SHP77 (cell line): ENCODE data around the gene CCHCR1.
"Not testable (repeated sequence)": the region's sequence is repeated elsewhere in the genome, so short reads cannot be mapped to it uniquely, and the experiment has no call there.

Experiments
- DNase-seq, 2 experiments: peaks; one replicate each; lab custom pipeline; 2025; lab: John Stamatoyannopoulos, UW

Gene CCHCR1

DNA sequence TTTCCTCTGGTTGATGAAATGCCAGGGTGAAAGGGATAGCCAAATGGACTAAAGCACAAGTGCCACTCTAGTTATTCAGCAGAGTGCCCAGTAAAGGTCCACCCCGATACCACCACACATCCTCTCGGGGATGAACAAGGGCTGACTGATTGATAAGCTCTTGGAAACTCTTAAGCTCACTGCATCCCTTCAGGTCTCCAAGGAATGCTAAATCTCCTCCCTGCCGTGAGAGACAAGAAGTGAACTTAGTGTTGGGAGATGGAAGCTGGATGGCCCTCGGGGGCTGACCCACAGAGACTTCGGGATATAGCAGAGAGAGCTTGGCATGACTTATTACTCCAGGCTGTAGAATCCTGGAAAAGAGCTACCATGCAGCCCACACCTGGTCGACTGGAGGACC lies 26.3 kb upstream of the CCHCR1 start:
- not testable (repeated sequence) for DNase-seq

- not testable (repeated sequence) for DNase-seq
Observed at GRCh38 chr6:31183287-31183686, 25.7 kb upstream of the CCHCR1 start.

- DNase-seq: no peak
Observed at GRCh38 chr6:31180500-31180899, 22.9 kb upstream of the CCHCR1 start.

GRCh38 chr6:31179896-31180295 lies 22.3 kb upstream of the CCHCR1 start:
- DNase-seq: no peak

GRCh38 chr6:31179042-31179386 lies 21.4 kb upstream of the CCHCR1 start:
- no peak for DNase-seq

- DNase-seq: no peak
Observed at GRCh38 chr6:31178143-31179041, 20.8 kb upstream of the CCHCR1 start.

DNA sequence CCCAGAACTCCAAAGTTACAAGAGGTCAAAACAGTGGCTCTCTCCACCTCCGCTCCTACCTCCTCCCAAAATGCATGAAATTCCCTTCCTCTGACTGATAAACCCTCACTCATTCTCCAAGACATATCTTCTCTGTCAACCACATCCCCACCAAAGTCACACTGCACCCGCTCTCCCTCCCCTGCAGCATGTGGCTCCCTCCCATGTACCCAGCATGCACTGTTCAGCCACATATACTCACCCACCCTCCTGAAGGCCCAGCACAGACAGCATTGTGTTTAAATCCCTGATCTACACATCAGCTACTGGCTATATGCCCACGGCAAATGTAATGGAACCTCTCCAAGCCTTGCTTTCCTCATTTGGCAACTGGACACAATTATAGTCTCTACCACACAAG lies 18.4 kb upstream of the CCHCR1 start:
- no peak for DNase-seq

DNA sequence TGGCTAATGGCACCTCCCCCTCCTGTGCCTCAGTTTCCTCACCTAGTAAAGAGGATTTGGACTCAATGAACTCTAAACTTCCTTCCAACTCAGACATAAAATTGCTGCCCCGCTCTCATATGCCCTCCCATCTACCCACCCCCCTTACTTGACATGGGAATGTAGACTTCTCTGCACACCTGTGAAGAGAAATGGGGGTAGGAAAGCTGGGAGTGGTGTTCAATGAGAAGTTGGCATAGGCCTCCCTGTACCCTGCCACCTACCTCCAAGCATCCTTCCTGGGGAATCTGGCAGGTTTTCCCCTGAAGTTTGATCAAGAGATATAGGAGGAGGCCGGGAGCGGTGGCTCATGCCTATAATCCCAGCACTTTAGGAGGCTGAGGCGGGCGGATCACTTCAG lies 16.8 kb upstream of the CCHCR1 start:
- DNase-seq: no peak

DNA sequence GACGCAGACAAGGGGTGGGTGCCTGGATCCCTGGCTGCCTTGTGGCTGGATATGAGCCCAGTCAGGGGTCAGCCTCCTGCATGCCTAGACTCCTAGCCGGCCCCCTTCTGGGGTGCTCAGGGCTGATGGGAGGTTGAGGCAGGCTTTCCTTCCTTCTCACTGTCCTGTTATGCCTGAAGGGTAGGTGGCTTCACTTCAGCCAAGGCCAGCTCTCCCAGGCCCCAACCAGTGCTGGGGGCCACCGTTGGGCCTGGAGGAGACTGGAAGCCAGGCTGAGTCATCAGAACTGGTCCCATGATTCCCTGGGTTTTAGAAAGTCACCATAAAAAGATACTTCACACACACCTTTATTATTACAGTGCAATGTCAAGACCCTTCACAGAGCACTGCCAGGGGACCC lies 15.8 kb upstream of the CCHCR1 start:
- DNase-seq: no peak

GRCh38 chr6:31172973-31173384 lies 15.4 kb upstream of the CCHCR1 start:
- DNase-seq: no peak

- DNase-seq: no peak
Observed at GRCh38 chr6:31171931-31172905, 14.6 kb upstream of the CCHCR1 start.

GRCh38 chr6:31170987-31171671 lies 13.5 kb upstream of the CCHCR1 start:
- no peak for DNase-seq

DNA sequence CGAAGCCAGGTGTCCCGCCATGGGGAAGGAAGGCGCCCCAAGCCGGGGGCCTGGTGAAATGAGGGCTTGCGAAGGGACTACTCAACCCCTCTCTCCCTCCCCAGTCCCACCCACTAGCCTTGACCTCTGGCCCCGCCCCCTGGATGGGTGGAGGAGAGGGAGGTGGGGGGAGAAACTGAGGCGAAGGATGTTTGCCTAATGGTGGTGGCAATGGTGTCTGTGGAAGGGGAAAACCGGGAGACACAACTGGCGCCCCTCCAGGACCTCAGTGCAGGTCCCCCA lies 12.9 kb upstream of the CCHCR1 start, which contains the start of gene POU5F1:
TSS of gene POU5F1 (minus strand) at position 83 of the 282 bp plus-strand sequence. CDS start at position 21, 62 bp downstream.
- DNase-seq: no peak

DNA sequence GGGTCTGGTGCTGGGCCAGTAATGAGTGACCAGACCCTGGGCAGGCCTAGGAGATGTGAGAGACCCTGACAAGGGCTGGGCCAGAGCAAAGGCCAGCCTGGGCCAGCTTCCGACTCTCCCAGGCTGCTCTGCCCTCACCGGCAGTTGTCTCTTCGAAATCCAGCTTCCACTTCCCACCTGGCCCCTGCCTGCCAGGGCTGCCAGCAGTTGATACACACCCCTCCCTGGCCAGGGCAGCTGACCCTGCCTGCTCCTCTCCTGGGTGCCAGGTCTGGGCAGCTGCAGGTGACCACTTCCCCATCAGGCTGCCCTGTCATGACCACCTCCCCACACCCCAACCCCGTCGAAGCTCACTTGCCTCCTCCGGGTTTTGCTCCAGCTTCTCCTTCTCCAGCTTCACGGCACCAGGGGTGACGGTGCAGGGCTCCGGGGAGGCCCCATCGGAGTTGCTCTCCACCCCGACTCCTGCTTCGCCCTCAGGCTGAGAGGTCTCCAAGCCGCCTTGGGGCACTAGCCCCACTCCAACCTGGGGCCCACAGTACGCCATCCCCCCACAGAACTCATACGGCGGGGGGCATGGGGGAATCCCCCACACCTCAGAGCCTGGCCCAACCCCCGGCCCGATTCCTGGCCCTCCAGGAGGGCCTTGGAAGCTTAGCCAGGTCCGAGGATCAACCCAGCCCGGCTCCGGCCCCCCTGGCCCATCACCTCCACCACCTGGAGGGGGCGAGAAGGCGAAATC lies 12.4 kb upstream of the CCHCR1 start:
- not testable (repeated sequence) for DNase-seq

- DNase-seq: no peak
Observed at GRCh38 chr6:31169123-31169857, 11.7 kb upstream of the CCHCR1 start.

GRCh38 chr6:31168606-31169005 lies 11.0 kb upstream of the CCHCR1 start:
- DNase-seq: no peak

DNA sequence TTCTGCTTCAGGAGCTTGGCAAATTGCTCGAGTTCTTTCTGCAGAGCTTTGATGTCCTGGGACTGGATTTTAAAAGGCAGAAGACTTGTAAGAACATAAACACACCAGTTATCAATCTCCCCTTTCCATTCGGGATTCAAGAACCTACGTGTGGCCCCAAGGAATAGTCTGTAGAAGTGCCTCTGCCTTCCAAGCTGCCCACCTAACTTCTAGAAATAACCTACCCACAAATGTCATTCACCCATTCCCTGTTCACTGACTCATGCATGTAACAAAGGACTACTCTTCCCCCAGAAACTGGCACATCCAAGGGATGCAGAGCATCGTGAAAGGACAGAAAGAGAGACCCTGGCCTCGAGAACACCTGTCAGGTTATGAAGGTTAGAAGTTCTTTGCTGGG lies 8.4 kb upstream of the CCHCR1 start:
- DNase-seq: no peak

DNA sequence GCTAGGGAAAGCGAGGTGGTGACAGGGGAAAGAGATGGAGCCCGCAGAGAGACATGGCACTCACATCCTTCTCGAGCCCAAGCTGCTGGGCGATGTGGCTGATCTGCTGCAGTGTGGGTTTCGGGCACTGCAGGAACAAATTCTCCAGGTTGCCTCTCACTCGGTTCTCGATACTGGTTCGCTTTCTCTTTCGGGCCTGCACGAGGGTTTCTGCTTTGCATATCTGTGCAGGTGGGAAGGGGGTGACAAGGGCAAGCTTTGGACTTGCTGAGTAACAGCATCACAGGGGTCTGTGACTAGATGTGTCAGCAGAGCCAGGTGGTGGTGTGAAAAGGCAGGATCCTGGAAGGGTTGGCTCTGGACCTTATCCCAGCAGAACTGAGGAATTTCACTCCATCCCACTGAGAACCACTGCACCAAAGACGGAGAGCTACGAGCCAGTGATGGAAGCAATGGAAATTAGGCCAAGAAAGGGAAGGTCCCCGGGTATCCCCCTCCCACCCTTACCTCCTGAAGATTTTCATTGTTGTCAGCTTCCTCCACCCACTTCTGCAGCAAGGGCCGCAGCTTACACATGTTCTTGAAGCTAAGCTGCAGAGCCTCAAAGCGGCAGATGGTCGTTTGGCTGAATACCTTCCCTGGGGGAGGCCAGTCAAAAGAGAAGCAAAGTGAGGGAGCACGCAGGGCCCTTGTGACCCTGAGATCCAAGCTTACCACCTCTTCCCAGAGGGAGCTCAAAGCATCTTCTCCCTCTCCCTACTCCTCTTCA lies 7.6 kb upstream of the CCHCR1 start:
- not testable (repeated sequence) for DNase-seq

DNA sequence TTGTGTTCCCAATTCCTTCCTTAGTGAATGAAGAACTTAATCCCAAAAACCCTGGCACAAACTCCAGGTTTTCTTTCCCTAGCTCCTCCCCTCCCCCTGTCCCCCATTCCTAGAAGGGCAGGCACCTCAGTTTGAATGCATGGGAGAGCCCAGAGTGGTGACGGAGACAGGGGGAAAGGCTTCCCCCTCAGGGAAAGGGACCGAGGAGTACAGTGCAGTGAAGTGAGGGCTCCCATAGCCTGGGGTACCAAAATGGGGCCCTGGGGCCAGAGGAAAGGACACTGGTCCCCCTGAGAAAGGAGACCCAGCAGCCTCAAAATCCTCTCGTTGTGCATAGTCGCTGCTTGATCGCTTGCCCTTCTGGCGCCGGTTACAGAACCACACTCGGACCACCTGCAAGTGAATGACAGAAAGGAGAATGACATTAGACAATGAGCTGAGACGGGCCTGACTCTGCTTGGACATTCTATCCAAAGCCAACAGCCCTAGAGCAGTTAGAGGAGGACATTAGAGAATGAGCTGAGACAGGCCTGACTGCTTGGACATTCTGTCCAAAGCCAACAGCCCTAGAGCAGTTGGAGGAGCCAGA lies 7.0 kb upstream of the CCHCR1 start:
- DNase-seq: not testable (repeated sequence)

- DNase-seq: no peak
Observed at GRCh38 chr6:31163922-31164321, 6.3 kb upstream of the CCHCR1 start.
